ENCODE data around the gene CAPZB.

- TF ChIP-seq CTCF (IDR thresholded peaks at IDR 0.05) (no peak), GABPA (IDR thresholded peaks at IDR 0.05; ENCODE audit: low read depth) (no peak), POLR2AphosphoS5 (IDR thresholded peaks at IDR 0.05; ENCODE audit: low read depth, low read length) (no peak), ELF1 (IDR thresholded peaks at IDR 0.05) (no peak), EP300 (IDR thresholded peaks at IDR 0.05; ENCODE audit: borderline replicate concordance in 1 of 2, low read depth in 1 of 2, low read length in 1 of 2) (no peak), USF2 (IDR thresholded peaks at IDR 0.05; ENCODE audit: borderline replicate concordance, low read depth, low read length) (no peak), NRF1 (IDR thresholded peaks at IDR 0.05; ENCODE audit: low read depth, low read length) (no peak)
Observed at GRCh38 chr1:19329611-19330010, 155.7 kb downstream of the CAPZB start.

Data from SK-N-SH (cell line).